GM20000 (cell line): ENCODE measurements around the gene VTI1B.

Experiments used
- DNase-seq: peaks from one replicate; pipeline ENCODE4 v3.0.0; 2012; ENCODE audit warnings: low spot score
- TF ChIP-seq, protein P1 (sequence below): IDR thresholded peaks from 2 replicates; pipeline ENCODE4 v1.5.1; 2012; ENCODE audit warnings: mild to moderate bottlenecking, control low read depth; ENCODE audit errors: extremely low read depth, missing control alignments

VTI1B gene

DNA sequence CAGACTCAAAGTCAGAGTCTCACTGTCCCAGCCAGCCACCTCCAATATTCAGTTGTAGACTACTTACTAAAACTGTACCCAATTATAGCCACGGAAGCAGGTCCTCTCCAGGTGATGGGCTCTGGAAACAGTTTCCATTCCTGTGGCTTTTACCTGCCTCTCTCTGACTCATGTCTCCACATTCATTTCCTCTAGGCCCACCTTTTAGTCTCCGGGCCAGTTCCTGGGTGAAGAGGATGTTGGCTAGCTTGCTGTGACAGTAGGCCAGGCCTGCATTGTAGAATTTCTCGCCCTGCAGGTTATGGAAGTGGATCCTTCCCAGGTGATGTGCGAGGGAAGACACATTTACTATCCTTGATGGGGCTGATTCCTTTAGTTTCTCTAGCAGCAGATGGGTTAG lies 15.6 kb upstream of the VTI1B start:
- TF ChIP-seq, protein P1, sequence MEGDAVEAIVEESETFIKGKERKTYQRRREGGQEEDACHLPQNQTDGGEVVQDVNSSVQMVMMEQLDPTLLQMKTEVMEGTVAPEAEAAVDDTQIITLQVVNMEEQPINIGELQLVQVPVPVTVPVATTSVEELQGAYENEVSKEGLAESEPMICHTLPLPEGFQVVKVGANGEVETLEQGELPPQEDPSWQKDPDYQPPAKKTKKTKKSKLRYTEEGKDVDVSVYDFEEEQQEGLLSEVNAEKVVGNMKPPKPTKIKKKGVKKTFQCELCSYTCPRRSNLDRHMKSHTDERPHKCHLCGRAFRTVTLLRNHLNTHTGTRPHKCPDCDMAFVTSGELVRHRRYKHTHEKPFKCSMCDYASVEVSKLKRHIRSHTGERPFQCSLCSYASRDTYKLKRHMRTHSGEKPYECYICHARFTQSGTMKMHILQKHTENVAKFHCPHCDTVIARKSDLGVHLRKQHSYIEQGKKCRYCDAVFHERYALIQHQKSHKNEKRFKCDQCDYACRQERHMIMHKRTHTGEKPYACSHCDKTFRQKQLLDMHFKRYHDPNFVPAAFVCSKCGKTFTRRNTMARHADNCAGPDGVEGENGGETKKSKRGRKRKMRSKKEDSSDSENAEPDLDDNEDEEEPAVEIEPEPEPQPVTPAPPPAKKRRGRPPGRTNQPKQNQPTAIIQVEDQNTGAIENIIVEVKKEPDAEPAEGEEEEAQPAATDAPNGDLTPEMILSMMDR = no peak
- DNase-seq = no peak

DNA sequence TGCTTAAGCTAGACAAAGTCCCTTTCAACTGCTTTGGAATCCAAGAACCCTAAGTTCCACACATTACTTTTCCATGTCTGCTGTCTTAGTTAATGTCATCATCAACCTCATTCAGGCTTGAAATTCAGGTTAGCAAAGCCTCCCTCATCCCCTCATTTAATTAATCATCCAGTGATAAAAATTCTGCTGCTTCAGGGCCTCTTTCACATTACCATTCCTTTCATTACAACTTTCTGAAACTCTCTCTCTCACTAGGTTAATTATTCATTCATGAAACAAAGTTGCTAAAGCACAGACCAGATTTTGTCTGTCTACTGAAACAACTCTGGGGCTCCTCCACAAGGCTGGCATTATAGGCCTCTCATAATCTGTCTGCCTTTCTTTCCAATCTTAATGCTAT lies 9.4 kb upstream of the VTI1B start:
- TF ChIP-seq, protein P1 = no peak
- DNase-seq = no peak

DNA sequence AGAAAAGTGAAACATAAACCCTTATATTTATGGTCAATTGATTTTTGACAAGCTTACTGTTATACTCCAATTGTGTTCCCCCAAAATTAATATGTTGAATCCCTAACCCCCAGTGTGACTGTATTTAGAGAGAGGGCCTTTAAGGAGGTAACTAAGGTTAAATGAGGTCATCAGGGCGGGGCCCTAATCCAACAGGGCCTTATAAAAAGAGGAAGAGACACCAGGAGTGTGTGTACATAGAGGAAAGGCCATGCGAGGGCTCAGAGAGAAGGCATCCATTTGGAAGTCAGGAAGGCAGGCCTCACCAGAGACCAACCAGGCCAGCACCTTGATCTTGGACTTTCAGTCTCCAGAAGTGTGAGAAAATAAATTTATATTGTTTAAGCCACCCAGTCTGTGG lies 6.5 kb upstream of the VTI1B start:
- TF ChIP-seq, protein P1 = no peak
- no peak for DNase-seq

DNA sequence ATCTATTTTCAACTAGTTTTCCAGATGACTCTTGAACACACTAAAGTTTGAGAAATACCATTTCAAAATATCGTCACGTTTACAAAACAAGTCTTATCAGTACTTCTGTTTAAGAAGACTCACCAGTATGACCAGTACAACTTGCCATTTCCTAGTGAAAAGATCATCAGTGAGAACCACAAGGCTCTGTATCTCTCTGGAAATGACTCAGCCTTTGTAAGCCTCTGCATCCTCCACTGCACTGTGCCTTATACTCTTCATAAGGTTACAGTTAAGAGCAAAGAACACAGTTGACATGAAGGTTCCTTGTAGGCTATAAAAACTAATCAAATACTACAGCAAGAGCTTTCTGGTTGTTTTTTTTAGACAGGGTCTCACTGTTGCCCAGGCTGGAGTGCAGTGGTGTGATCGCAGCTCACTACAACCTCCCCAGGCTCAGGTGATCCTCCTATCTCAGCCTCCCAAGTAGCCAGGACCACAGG lies 5.7 kb upstream of the VTI1B start:
- DNase-seq = peak; percentile 84
- TF ChIP-seq, protein P1 = no peak

DNA sequence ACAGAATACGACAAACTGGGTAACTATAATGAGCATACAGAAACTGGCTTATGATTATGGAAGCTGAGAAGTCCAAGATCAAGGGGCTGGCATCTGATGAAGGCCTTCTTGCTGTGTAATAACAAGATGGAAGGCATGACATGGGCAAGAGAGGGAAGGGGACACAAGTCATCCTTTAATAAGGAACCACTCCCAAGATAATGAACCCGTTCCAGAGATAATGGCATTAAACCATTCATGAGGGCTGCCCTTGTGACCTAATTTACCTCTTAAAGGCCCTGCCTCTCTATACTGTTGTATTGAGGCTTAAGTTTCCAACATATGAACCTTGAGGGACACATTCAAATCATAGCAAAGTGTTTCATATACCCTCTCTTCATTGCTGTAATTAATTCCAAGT lies 4.6 kb upstream of the VTI1B start:
- DNase-seq = no peak
- TF ChIP-seq, protein P1 = no peak

DNA sequence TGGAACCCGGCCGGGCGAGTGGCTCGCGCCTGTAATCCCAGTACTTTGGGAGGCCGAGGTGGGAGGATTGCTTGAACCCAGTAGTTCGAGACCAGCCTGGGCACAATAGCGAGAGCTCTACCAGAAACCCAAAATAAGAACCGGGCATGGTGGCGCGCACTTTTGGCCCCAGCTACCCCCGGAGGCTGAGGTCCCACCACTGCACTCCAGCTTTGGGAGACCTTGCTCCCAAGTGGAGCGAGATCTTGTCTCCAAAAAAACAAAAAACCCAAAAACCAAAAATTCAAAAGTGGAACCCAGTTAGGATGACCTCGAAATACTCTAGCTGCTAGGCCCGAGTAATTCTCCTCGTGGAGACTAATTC lies 769 bp upstream of the VTI1B start:
- no peak for DNase-seq
- TF ChIP-seq, protein P1 = no peak

DNA sequence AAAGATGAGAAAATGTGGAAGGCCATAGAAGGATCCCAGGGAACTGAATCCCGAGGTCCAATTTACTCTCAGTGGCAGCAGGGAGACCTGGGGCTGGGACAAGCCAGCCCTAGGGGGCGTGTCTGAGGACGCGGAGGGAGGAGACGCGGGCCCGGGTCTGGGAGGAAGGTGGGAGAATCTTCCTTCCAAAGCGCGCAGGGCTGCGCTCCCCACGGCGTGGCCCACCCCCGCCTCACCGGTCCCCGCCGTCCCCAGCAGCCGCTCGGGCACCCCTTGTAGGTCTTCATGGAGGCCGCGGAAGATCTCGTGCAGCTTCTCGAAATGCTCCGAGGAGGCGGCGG lies 323 bp downstream of the VTI1B start:
- peak; percentile 67 for DNase-seq
- TF ChIP-seq, protein P1 = no peak

DNA sequence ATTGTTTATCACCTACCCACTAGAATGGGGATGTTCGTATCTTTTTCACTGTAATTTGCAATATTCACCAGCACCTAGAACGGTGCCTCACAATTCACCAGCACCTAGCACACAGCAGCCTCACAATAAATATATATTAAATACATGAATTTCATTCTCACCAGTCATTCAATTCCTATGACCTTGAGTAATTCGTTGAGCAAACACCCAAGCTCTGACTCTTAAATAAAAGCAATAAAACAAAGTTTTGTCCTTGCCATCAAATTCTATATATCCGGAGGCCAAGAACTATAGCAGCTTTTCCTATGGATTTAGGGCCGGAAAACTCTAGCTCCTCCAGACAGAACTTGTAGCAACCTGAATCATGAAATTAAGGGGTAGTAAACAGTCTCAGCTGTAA lies 981 bp downstream of the VTI1B start:
- DNase-seq = no peak
- TF ChIP-seq, protein P1 = no peak
